Activated CD8-positive, alpha-beta memory T cell treated with anti-CD3 and anti-CD28 coated beads, Interleukin-2, amount 50 U/mL, for 24 hours (primary cell): ENCODE results near the gene GRID1.

Source experiments
- DNase-seq: peaks from one replicate; pipeline ENCODE4 v3.0.0-alpha.2; 2020; ENCODE audit errors: extremely low read depth

Gene GRID1

DNA sequence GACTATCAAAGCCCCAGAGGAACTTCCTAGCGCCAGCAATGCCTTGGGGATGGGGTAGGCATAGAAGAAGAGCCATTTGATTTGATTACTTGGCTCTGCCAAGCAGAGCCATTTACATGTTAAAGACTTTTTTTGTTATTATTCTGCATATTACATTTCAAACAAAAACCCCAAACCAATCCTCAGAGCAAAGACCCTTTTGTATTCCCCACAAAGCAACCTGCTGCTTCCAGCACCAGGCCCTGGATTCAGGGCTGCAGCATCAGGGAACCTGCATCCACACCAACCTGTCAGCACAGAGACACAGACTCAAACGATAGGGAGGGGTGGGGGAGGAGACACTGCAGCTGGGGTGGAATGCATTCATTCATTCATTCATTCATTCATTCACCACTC, 73.2 kb downstream of the GRID1 start:
- no peak for DNase-seq

DNA sequence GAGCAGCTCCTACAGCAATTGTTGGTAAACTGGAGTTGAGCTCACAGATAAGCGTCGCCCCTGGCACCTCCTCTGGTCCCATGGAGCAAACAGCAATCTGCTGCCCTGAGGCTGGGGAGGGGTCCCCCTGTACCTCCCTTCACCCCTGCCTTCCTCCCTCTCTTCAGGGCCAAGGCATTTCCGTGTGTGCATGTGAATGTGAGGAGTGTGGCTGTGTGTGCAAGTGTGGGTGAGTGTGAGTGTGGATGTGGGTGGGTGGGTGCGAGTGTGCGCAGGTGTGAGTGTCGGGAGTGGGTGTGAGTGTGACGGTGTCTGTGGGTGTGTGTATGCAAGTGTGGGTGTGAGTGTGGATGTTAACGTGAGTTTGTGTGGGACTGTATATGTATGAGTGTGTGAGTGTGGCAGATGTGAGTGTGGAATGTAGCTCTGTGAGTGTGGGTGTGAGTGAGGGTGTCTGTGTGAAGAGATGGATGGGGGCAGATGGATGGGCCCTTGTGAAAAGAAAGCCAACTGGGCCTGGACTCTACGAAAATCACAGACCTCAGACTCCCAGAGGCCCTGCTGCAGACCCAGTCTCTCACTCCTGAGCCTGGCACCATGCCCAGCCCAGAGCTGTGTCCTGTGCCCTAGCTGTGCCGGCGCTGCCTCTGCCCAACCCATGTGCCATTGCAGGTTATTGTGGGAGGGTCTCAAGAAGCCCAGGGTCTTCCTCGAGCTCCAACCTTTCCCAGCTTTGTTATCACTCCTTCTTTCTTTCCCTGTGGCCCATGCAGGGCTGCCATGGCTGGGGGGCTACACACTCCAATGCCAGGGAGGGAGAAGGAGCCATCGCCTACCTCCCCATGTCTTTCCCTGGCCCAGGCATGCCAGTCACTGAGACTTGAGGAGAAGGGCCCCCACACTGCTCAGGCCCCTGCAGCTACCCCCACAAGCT, 73.9 kb downstream of the GRID1 start:
- DNase-seq = no peak

DNA sequence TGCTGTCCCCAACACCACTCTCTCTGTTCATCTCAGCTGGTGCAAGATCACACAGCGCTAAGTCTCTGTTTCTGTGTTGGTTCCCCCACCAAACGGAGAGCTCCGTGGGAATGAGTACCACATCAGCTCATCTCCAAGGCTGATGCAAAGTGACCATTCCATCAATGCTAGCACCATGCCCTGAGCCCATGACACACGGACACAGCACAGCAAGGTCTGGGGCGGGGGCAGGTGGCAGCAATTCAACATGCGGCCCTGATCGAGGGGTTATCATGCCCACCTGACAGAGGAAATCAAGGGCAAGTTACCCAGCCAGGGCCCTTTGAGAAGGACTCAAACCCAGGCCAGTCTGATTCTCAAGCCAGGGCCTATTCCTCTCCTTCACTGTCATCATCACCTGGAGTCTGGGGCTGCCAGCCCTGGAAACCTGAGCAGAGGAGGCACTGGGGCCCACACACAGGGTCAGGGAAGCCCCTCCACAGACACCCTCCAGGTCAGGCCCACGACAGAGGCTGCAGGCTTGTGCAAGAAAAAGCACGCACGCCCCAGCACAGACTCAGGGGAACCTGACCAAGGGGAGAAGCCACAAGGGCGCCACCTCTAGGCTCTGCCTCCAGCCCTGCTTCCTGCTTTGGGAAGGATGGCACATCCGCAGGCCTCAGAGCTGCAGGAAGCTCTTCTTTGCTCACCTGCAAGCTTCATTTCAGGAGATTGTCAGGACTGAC, 74.8 kb downstream of the GRID1 start:
- no peak for DNase-seq

DNA sequence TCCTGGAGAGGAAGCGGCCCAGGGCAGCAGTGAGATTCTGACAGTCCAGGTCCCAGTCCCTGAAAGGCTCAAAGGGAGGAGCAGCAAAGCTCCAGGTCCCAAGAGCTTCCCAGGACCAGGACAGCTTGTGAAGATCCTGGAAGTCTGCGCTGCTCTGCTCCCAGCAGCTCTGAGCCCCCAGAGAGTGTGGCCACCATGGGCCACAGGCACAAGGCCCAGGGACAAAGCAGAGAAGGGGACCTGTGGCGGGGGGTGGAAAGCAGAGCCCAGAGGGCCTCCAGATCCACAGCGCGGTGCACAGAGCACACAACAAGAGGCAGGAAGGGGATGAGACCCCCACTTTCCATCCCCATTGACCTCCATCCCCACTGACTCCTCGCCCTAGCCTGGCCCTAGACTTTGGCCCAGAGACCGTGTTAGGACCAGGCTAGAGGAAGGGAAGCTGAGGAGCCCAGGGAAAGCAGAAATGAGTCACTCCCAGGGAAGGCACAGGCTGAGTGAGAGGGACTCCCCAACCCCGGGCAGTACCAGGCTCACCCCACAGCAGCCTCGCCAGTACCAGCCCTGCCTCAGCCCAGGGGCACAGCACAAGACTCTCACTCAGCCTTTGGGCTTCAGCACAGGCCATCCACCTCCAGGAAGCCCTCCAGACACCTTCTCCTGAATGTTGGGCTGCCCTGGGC, 75.5 kb downstream of the GRID1 start:
- DNase-seq = no peak

DNA sequence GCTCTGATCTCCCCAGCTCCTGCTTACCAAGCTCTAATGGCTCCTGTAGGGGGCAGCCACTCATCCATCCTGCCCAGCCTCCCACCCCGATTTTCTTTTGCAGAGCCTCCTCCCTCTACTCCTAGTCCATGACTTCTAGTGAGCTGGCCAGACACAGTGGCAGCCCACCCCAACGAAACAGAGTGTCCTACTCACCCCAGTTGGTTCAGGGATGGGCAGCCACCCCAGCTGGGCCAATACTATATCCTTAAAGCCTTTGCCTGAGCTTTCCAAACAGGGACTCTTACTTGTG, 77.1 kb downstream of the GRID1 start:
- no peak for DNase-seq

DNA sequence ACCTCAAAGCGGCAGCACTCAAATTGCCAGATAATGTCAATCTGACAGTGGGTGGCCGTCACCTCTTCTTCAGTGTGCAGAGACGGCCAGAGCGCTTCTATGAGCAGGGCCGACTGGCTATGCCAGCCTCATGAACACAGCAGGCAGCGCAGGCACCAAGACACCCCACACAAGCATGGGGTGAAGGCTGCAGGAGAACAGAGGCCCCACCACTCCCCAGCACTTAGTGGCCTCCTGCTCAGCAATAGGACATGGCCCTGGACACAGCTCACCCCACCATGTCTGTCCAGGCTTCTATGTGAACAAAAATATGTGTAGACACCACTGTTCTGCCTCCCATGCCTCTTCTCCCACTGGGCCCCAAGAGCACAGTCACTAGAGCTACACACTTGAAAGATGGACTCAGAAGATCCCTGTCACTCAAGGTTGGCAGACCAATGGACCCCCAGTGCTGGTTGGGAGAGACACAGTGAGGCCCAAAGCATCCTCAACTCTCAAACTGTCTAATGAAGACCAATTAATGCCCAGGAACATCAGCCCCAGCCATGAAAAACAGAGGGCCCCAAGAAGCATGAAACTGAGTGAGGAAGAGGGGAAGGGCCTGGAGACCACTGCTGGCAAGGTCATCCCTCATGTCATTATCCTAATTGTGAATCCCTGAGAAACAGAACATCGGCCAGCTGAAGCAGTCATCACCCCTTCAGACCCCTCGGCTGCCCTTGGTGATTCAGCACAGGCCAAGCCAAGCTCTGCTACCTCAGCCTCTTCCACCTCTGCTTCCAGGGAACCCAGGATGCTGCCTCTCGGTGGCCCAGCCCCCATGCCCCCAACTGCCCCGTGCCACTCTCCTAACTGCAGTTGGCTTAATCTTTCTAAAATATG, 77.7 kb downstream of the GRID1 start:
- DNase-seq = no peak

DNA sequence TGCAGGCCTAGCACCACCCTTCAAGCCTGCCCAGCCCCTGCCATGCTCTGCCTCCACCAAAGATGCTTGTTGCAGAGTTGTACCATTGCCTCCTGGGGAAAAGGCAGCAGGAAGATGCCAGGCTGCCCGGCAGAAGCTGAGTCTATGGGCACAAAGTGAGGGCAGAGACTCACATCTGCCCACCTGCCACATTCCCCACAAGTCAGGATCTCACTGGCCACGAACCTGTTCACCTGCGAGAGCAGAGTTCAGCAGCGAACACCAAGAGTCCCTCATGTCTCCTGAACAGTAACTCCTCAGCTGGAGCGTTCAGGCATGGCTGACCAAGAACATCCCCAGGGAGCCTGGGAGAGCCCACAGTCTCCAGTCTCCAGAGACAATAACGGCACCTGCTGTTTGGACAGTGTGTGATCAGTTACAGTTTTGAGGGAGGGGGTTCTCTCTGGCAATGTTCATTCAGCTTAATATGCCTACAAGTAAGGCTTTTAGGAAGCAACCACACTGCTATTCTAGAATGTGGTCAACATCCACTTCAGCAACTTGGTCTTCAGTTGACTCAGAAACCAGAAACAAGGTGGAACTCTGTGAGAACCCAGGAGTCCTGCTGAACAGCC, 78.5 kb downstream of the GRID1 start:
- DNase-seq = no peak

DNA sequence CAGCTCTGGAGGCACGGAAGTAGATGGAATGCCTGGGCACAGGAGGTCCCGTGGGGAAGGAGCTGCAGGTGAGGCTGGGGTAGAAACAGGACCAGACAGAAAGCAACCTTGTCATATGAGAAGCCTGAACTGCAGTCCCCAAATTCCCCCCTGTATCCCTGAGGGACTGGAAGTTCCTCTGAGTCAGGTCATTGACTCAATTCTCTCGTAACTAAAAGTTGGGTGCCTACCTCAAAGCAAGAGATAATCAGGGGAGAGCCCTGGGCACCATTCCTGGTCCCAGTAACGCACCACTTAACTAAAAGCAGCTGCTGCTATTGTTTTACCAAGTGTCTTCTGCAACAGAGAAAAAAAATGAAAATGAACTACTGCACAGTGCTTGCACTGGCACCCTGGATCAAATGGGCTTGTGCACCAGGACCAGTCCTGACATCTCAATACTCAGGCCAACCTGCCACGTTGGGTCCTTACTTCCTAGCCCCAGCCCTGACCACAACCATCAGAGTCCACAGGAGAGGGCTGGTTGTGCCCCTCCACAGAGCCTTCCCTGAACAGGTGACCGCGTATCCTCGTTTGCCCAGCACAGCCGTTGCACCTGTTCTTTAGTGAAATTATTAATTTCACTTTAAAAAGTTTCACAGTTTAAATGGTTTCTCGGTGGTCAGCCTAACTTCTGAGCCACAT, 79.3 kb downstream of the GRID1 start:
- no peak for DNase-seq

DNA sequence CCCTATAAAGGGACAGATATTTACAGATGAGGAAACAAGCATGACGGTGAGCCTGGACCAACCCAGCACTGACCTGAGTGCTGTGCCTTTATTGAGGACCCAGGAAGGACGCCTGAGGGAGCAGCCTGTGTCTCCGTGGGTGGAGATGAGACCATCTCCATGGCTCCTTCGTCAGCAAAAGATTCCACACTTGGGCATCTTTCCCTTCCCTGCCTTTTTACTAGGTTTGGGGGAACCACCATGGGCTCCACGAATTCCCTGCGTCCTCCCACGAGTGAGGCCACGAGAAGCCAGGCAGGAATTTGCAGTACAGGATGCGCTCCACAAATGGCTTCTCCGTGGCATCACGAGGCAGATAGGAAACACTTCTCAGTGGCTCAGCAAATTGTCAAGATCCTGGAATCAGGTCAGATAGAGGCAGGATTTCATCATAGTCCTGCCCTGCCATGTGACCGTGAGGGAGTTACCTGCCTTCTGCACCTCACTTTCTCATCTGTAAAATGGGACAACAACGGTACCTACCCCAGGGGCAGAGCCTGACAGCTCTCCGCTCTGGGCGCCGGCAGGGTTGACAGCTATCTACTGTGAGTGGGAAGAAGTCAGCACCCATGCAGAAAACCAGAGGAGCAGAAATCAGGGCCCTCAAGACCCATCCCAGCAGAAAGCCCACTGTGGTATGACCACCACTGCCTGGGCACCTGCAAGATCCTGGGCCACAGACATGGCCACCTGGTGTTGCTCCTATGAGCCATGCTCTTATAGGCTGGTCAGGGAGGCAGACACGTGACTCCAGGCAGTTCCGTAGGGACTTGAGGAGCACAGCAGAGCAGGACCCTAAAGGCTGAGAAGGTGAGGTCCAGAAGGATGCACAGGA, 80.1 kb downstream of the GRID1 start:
- no peak for DNase-seq

DNA sequence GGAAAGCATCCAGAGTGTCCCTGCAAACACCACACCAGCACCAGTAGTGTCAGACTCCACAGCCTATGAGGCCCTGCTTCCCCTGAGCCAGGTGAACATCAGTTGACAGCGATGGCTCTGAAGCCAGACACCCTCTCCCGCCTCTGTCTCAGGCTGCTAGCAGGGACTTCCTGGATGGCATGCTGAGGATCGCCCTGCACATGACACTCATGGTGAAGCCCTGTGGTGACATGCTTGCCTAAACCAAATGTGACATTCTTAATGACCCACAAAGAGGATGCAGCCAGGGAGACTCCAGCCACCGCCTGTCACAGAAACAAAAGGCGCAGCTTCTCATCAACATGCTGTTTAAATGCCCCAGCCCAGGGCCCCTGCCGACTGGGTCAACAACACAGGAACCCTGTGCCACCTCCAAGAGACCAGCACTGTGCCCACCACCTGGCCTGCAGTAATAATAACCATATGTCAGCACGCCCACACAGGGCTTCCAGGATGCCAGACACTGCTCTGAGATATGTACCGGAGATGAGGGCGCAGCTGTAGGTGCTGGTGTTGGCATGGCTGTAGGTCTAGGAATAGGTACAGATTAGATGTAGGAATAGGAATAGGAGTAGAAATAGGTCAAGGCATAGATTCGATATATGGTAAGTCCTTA, 81.3 kb downstream of the GRID1 start:
- DNase-seq = no peak

DNA sequence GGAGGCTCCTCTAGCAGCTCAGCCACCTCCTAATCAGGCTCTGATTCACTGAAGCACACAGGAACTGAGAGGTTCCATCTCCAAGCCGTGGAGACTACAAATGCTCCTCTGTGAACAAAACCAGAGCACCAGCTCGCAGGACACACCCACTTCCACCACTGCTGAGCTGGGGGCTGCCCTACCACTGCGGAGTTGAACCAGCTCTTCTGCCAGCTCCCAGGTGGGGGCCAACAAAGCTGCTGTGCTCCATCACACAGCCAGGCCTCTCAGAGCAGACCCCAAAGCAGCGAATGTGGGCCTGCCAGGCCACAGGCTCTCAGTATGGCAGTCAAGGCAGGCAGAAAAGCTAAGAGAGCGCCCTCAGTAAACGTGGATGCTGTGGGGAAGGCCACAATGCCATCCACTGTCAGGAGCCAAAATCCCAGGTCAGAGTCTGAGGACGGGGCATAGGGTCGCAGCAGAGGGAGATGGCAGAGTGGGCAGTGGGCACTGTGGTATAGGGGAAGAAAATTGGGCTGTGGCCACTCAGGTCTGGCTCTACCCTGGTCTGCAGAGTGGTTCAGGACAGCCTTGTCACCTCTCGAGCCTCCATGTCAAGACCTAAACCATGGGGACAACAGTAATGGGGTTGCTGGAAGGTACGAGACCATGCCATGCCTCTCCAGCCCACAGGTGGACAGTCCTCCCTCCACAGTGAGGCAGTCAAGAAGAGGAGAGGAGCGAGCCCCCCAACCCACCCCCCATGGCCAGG, 82.1 kb downstream of the GRID1 start:
- DNase-seq = no peak

DNA sequence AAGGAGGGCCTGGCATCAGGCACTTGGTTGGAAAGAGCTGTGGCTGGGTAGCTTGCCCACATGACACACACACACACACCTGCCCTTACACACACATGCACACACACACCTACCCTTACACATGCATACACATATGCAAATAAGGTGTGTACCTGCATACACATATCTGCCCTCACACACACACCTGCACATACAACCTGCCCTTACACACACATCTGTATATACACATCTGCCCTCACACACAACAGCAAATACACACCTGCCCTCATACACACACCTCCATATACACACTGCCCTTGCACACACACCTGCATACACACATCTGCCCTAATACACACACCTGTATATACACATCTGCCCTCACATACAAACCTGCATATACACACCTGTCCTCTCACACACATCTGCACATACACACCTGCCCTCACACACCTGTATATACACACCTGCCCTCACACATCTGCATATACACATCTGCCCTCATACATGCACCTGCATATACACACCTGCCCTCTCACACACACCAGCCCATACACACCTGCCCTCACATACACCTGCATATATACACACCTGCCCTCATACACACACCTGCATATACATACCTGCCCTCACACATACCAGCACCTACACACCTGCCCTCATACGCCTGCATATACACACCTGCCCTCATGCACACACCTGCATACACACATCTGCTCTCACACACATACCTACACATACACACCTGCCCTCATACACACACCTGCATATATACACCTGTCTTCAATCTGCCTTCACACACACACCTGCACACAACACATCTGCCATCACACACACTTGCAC, 82.9 kb downstream of the GRID1 start:
- DNase-seq = no peak

DNA sequence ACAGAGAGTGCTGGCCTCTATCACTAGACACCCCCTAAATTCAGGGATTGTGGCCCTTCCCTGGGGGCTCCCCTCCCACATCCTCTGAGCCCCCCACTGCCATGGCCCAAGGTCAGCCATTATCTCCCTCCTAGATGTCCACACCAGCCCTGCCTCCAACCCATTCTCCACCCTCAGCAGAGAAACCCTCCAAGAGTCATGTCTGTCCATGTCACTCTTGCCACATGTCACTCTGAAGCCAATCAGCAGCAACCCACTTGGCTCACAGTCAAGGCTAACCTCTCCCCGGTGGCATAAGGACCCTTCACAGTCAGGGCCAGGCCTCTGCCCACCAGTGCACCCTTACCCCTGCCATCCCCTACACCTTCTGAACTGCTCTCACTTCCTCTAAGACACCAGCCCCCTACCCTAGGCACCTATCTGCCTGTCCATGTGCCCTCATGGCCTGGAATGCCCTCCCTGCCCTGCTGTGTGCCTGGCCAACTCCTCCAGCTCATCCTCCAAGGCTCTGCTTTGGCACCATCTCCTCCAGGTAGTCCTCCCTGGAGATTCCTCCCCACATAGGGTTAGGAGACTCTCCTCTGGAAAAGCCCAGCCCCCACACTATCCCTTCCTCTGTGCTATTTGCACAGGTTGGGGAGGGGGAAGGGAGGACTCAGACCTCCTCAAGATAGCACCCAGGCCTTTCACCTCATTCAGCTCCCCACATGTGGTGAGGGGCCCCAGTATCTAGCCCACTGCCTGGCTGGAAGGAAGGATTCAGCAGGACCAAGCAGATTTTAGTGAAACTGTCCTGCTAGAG, 83.7 kb downstream of the GRID1 start:
- DNase-seq = no peak

DNA sequence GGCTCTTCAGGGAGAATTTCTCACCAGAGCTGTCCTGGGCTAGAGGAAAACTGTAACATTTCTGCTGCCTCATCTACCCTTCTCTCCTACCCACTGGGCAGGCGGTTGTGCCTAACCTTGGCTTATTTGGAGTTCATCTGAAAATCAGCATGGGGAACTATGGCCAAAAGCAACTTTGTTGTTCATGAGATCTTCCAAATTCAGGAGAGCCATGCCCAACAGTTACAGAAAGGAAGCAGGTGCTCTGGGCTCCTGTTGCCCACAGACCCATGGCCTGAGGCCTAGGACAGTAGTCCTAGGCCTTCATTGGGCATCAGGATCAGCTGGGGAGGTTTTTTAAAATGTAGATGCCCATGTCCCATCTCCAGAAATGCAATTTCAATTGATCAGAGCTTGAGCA, 85.2 kb downstream of the GRID1 start:
- no peak for DNase-seq

DNA sequence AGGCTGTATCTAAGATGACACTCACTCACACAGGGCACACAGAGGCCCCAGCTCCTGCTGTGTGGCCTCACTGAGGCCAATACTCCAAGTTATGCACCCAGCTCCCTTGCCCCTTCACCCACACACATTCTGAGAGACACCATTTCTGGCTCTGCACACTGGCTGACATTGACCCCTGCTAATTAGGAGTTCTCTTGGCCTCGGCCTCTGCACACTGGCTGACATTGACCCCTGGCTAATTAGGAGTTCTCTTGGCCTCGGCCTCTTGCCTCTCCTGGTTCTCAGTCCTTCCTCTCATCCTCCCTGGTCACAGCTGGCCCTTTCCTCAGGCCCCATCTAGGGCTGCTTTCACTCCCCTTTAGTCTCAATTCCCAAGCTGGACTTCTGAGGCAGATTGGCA, 97.3 kb downstream of the GRID1 start:
- no peak for DNase-seq

DNA sequence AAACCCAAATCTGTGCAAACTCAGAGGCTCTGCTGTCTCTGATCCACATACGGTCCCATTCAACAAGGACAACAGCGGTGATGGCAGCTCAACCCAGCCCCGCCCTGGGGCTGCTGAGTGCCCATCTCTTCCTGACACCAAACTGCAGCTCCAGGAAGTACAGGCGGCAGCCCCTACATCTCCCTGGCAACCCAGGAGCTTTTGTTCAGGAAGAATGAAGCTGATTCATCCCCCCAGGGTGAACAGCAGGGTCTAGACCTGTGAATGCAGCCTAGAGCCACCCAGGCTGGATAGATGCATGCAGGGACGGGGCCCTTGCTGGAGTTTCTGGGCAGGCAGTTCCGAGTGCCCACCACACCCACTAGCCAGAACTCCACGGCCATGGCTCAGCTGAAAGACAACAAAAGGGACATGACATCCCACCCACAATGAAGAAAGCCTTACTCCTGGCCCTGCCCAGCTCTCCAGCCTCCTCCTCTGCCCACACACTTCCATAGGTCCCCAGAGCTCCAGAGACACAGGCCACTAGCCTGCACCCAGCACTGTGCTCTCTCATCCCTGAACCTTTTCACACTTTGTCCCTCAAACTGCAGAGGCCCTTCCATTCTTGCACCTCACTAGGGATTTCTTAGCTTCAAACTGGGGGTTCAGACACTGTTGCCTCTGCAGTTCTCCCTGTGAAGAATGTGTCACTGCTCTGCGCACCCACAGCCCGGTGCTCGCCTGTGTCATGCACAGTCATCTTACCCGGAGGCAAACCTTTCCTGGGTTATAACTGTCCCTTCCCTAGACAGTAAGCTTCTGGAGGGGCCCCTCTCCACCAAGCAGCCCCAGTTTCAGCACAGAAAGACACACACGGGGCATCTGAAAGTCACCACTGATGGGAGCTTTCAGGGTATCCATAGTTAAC, 99.1 kb downstream of the GRID1 start:
- no peak for DNase-seq
